Epithelial cell of esophagus (primary cell): ENCODE measurements around the gene KXD1.

Experiments
- DNase-seq: peaks from one replicate; pipeline ENCODE4 v3.0.0; 2010; ENCODE audit warnings: low read depth
- H3K4me3 ChIP-seq: 2 replicates; pipeline ENCODE4 v1.5.1; 2011; ENCODE audit warnings: mild to moderate bottlenecking, low read length, control low read depth
- TF ChIP-seq, protein P1 (sequence below): IDR thresholded peaks from 2 replicates; pipeline ENCODE4 v1.5.1; 2011; ENCODE audit warnings: low read depth, mild to moderate bottlenecking, low read length, control low read depth, inconsistent platforms; ENCODE audit not compliant: insufficient read depth; ENCODE audit errors: missing control alignments

The KXD1 gene

DNA sequence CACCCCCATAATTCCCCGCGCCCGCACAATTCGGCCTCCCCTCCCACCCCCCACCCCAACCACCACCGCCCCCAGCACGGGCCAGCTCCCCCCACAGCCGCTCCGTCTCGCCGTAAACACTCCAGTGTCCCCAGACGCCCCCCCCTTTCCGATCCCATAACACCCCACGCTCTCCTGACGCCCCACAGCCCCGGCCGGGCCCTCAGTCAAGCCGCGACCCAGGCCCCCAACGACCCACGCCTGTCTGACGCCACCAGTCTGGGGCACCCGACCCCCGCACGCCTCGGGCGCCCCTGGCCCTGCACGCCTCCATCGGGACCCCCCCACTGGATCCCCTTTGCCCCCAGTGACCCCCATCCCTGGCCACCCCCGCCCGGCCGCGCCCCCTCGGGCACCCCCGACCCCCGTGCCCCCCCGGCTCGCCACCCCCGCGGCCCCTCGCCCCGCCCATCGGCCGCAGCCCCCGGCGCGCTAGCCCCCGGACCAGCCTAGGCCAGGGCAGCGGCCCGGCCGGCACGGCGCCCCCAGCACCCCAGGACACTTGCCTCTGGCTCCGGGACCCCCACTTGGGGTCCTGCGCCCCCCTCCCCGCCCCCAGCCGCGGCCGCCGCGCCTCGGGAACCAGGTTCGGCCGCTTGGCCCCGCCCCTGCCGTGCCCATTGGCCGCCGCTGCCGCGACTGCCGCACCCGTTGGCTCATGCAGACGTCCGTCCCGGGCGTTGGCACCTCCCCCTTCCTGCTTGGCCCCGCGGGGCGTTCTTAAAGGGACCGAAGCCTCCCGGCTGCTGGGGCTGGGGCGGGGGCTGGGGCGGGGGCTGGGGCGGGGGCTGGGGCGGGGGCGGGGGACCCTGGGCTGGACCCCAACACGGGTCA is 14.5 kb upstream of the KXD1 start, which contains the start of gene FKBP8:
Gene FKBP8, minus strand, starts transcription at position 633 of the 873 bp plus-strand sequence. CDS start 1,603 bp downstream, outside the sequence.
- TF ChIP-seq, protein P1, sequence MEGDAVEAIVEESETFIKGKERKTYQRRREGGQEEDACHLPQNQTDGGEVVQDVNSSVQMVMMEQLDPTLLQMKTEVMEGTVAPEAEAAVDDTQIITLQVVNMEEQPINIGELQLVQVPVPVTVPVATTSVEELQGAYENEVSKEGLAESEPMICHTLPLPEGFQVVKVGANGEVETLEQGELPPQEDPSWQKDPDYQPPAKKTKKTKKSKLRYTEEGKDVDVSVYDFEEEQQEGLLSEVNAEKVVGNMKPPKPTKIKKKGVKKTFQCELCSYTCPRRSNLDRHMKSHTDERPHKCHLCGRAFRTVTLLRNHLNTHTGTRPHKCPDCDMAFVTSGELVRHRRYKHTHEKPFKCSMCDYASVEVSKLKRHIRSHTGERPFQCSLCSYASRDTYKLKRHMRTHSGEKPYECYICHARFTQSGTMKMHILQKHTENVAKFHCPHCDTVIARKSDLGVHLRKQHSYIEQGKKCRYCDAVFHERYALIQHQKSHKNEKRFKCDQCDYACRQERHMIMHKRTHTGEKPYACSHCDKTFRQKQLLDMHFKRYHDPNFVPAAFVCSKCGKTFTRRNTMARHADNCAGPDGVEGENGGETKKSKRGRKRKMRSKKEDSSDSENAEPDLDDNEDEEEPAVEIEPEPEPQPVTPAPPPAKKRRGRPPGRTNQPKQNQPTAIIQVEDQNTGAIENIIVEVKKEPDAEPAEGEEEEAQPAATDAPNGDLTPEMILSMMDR, result no peak
- peak; percentile 89 for DNase-seq
- peak within 1 kb of the TSS; percentile 69 for H3K4me3 ChIP-seq

DNA sequence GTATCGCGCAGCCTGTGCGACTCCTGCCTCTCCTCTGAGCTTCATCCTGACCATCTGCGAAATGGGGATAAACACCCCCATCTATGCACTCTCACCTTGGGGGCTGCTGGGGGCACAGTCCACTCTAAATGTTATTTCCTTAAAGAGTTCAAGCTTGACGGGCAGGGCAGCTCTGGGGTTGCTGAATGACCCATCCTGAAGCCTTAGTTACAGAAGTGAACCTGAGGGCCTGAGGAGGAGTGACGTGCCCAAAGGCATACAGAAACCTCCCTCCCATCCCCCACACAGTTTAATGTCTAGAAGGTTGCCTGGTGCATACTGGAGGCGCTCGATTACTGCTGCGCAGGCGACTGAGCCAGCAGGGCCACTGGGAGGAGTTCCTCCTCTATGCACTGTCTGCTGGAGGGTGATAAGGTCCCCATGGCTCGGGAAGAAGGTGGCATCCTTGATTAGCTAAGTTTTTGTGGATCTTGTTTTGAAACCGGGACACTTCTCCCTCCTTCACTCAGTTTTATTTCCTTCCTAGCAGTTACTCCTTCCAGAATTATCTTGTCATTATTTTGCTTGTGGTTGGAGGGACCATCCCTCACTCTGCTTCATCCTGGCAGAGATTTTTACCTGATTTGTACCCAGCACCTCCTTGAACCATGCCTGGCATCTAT is 13.7 kb upstream of the KXD1 start:
- TF ChIP-seq, protein P1, result no peak
- peak; percentile 83 for DNase-seq
- H3K4me3 ChIP-seq, result peak overlapping the region; percentile 46

DNA sequence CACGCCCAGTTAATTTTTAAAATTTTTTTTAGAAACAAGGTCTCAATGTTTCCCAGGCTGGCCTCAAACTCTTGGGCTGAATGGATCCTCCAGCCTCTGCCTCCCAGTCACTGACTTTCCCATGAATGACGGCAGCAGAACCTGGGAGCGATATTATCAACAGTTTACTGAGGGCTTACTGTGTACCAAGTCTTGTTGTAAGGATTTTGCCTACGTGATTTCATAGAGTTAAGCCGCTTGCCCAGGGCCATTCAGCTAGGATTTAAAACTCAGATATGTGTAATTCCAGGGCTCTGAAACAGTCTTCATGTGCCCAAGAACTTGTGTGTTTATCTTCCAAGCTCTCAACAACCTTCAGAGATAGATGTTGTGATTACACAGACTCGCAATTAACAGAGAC is 6.0 kb upstream of the KXD1 start:
- TF ChIP-seq, protein P1, result no peak
- no peak for DNase-seq
- H3K4me3 ChIP-seq, result no peak overlapping the region

DNA sequence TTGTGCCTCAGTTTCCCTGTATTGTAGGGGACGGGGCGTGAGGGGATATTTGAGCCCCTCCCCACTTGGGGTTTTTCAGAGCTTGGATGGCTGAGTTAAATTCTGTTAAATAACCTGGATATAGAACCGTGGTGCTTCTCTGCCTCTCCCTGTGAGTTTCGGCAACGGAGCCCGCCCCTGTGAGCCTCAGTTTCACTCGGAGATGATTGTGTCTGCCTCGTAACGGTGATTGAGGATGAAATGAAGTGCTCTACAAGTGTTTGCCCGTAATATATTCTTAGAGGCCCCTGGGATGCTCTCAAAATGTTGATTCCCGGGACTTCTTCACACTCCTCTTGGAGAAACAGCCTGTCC is 509 bp downstream of the KXD1 start:
- DNase-seq, result no peak

DNA sequence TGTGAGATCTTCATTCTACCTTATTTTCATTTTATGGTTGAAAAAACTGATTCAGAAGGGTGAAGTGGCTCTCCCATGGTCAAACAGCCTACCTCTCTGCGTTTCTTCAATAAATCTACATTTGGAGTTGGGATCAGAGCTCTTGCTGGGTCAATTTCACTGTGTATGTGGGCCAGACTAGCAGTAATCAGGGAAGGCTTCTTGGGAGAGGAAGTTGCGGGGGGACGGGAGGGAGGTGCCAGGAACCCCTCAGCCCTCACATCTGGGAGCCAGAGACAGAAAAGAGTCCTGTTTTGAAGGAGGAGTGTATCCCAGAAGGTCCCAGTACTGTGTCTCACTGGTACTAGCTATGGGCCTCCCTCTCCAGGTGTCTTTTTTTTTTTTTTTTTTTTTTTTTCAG is 934 bp downstream of the KXD1 start:
- no peak for DNase-seq
- H3K4me3 ChIP-seq, result peak overlapping the region; percentile 96
- TF ChIP-seq, protein P1, result no peak

More for the DNA sequence above, 509 bp downstream of the KXD1 start:
- peak overlapping the region; percentile 96 for H3K4me3 ChIP-seq
- TF ChIP-seq, protein P1, result no peak

DNA sequence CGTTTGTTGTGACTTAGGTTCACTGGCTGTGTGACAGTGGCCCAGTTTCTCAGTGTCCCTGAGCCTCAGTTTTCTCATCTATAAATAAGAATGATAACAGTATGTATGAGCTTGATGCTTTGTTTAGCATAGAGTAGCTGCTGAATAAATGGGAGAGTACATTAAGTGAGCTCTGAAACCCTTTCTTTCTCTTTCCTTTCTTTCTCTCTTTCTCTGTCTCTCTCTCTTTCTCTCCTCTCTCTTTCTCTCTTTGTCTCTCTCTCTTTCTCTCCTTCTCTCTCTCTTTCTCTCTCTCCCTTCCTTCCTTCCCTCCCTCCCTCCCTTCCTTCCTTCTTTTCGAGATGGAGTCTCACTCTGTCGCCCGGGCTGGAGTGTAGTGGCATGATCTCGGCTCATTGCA is 2.0 kb downstream of the KXD1 start:
- H3K4me3 ChIP-seq, result no peak overlapping the region
- TF ChIP-seq, protein P1, result no peak
- no peak for DNase-seq

DNA sequence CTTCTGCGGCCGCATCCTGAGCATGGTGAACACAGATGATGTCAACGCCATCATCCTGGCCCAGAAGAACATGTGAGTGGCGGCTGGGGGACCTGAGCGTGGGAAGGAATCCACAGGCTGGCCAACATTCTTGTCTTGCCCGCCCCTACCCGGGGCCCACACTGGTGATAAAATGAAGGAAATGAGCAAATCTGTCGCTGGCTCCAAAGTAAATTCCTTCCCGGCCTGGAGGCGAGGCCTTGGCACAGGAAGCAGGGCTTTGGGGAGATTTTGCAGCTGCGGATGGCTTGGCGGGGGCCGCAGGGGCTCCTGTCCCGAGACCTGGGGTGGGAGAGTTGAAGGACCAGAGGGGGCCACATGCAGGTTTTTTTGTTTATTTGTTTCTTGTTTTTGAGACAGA is 4.4 kb downstream of the KXD1 start:
- no peak for DNase-seq
- TF ChIP-seq, protein P1, result no peak
- H3K4me3 ChIP-seq, result no peak overlapping the region
